ENCODE data around the gene CAPS2. TPM values are rescaled to one million over a fixed set of nuclear protein-coding genes. Genes with fewer than 3 reads are reported as not detected.

CAPS2 gene
- total RNA-seq, 1 experiment from 2014 or later: 18.3 TPM

- Histone ChIP-seq H4K20me1 (ENCODE audit: insufficient read depth) (no peaks in the 10 kb centered on the region), H3K79me2 (ENCODE audit: insufficient read depth, low read length) (no peaks in the 10 kb centered on the region), H3K4me1 (ENCODE audit: control insufficient read depth in 1 of 2, insufficient read depth in 2 of 2, low read length in 2 of 2) (no peaks in the 10 kb centered on the region), H3K9me2 (ENCODE audit: insufficient read depth) (no peaks in the 10 kb centered on the region; the same call in 1 of the 2 replicates), H3K4me2 (ENCODE audit: low read length) (no peak overlapping the region), H3K27ac (ENCODE audit: low read depth, low read length) (no peak overlapping the region), H3K9me3 (ENCODE audit: control insufficient read depth in 1 of 2, insufficient read depth in 1 of 2, low read depth in 1 of 2, low read length in 2 of 2) (no peaks in the 10 kb centered on the region), H3K9ac (ENCODE audit: low read length) (no peak overlapping the region), H2AFZ (ENCODE audit: low read depth, low read length, poor library complexity, severe bottlenecking) (no peak overlapping the region), H3K36me3 (ENCODE audit: control insufficient read depth in 1 of 2, insufficient read depth in 2 of 2, low read length in 2 of 2) (no peaks in the 10 kb centered on the region), H3K4me3 (replicated peaks in 1 of 2; ENCODE audit: low read depth in 1 of 2, low read length in 2 of 2) (no peak overlapping the region), H3K27me3 (ENCODE audit: insufficient read depth, low read length) (no peaks in the 10 kb centered on the region)
- DNase-seq (ENCODE audit: low read depth, low spot score) (no peak), ATAC-seq (no peak)
- ChIA-PET CTCF (no interaction called here), POLR2A (no interaction called here), RAD21 (ENCODE audit: low non-redundant PET in 1 of 2, low total read pairs in 2 of 2, uncharacterized antibody in 2 of 2, unreplicated experiment in 2 of 2) (no interaction called here)
- no TSS peak for BruUV-seq (replicated peaks)
- TF ChIP-seq ELF1 (IDR thresholded peaks at IDR 0.05; ENCODE audit: borderline replicate concordance, low read depth): no peak
- TF ChIP-seq SP1 (IDR thresholded peaks at IDR 0.05; ENCODE audit: low read depth): no peak
- no peak for TF ChIP-seq YY1 (IDR thresholded peaks at IDR 0.05; ENCODE audit: extremely low read depth, insufficient replicate concordance, low read depth, low read length)
- no peak for TF ChIP-seq EZH2phosphoT487 (IDR thresholded peaks at IDR 0.05; ENCODE audit: borderline replicate concordance)
- TF ChIP-seq EZH2 (IDR thresholded peaks at IDR 0.05): no peak
- no peak for TF ChIP-seq POLR2A (IDR thresholded peaks at IDR 0.05; ENCODE audit: borderline replicate concordance, extremely low read depth, insufficient read depth, insufficient read length)
- no peak for TF ChIP-seq CBX3 (IDR thresholded peaks at IDR 0.05; ENCODE audit: low read depth)
- TF ChIP-seq EGR1 (IDR thresholded peaks at IDR 0.05; ENCODE audit: low read depth): no peak
- TF ChIP-seq CTCF (IDR thresholded peaks at IDR 0.05 in 2 of 3, conservative IDR thresholded peaks at IDR 0.05 in 1 of 3; ENCODE audit: borderline replicate concordance in 1 of 3, insufficient read depth in 1 of 3, low read depth in 2 of 3, low read length in 2 of 3): no peak
- intact Hi-C loops (cut with micrococcal nuclease): no loop called here
Measured at GRCh38 chr12:75323663-75324062, 6.5 kb downstream of the CAPS2 start.

- no peak overlapping the region for H2AFZ ChIP-seq (ENCODE audit: low read depth, low read length, poor library complexity, severe bottlenecking)
- no peaks in the 10 kb centered on the region for H3K4me1 ChIP-seq (ENCODE audit: control insufficient read depth in 1 of 2, insufficient read depth in 2 of 2, low read length in 2 of 2)
- ATAC-seq: no peak
- H3K4me2 ChIP-seq (ENCODE audit: low read length): no peak overlapping the region
- intact Hi-C loops (cut with micrococcal nuclease): no loop called here
- no peak overlapping the region for H3K9ac ChIP-seq (ENCODE audit: low read length)
- H3K4me3 ChIP-seq (replicated peaks in 1 of 2; ENCODE audit: low read depth in 1 of 2, low read length in 2 of 2): no peak overlapping the region
- H3K9me2 ChIP-seq (ENCODE audit: insufficient read depth): no peaks in the 10 kb centered on the region; the same call in 1 of the 2 replicates
- RAD21 ChIA-PET (ENCODE audit: low non-redundant PET in 1 of 2, low total read pairs in 2 of 2, uncharacterized antibody in 2 of 2, unreplicated experiment in 2 of 2): no interaction called here
- no peak for DNase-seq (ENCODE audit: low read depth, low spot score)
- H3K27me3 ChIP-seq (ENCODE audit: insufficient read depth, low read length): no peaks in the 10 kb centered on the region
- no peaks in the 10 kb centered on the region for H4K20me1 ChIP-seq (ENCODE audit: insufficient read depth)
- H3K79me2 ChIP-seq (ENCODE audit: insufficient read depth, low read length): no peaks in the 10 kb centered on the region
- CTCF ChIA-PET: no interaction called here
- no TSS peak for BruUV-seq (replicated peaks)
- no peaks in the 10 kb centered on the region for H3K36me3 ChIP-seq (ENCODE audit: control insufficient read depth in 1 of 2, insufficient read depth in 2 of 2, low read length in 2 of 2)
- POLR2A ChIA-PET: no interaction called here
- no peaks in the 10 kb centered on the region for H3K9me3 ChIP-seq (ENCODE audit: control insufficient read depth in 1 of 2, insufficient read depth in 1 of 2, low read depth in 1 of 2, low read length in 2 of 2)
- no peak overlapping the region for H3K27ac ChIP-seq (ENCODE audit: low read depth, low read length)
- no peak for TF ChIP-seq RAD21 (IDR thresholded peaks at IDR 0.05; ENCODE audit: low read depth)
- no peak for TF ChIP-seq JUND (IDR thresholded peaks at IDR 0.05)
- no peak for TF ChIP-seq CEBPB (IDR thresholded peaks at IDR 0.05; ENCODE audit: low read depth)
- no peak for TF ChIP-seq FOSL1 (IDR thresholded peaks at IDR 0.05; ENCODE audit: low read depth)
- no peak for TF ChIP-seq POLR2AphosphoS5 (IDR thresholded peaks at IDR 0.05; ENCODE audit: low read depth, low read length)
- TF ChIP-seq ZNF274 (IDR thresholded peaks at IDR 0.05; ENCODE audit: low read depth, low read length): no peak
- no peak for TF ChIP-seq SP1 (IDR thresholded peaks at IDR 0.05; ENCODE audit: low read depth)
- TF ChIP-seq ATF3 (IDR thresholded peaks at IDR 0.05): no peak
- no peak for TF ChIP-seq EGR1 (IDR thresholded peaks at IDR 0.05; ENCODE audit: low read depth)
- TF ChIP-seq EZH2 (IDR thresholded peaks at IDR 0.05): no peak
- no peak for TF ChIP-seq SIN3A (IDR thresholded peaks at IDR 0.05; ENCODE audit: low read depth)
- TF ChIP-seq POLR2A (IDR thresholded peaks at IDR 0.05; ENCODE audit: borderline replicate concordance, extremely low read depth, insufficient read depth, insufficient read length): no peak
- no peak for TF ChIP-seq MAX (IDR thresholded peaks at IDR 0.05)
- no peak for TF ChIP-seq ZBTB33 (IDR thresholded peaks at IDR 0.05; ENCODE audit: extremely low read depth, insufficient replicate concordance, low read length)
Measured at GRCh38 chr12:75322464-75322863, 7.7 kb downstream of the CAPS2 start.
